HEK293T (cell line): Measurements from ENCODE around the gene EXOSC9.

Experiments used
- CTCF ChIA-PET: fragments of 350-600 bp; formaldehyde crosslinking; extraction: SDS; loops from one replicate; lab custom pipeline; 2021; ENCODE audit warnings: antibody characterized with exemption, inconsistent platforms; lab: Yijun Ruan, JAX
- POLR2A ChIA-PET: fragments of 350-600 bp; formaldehyde crosslinking; extraction: SDS; loops from one replicate; lab custom pipeline; 2020; ENCODE audit warnings: antibody characterized with exemption, inconsistent platforms; lab: Yijun Ruan, JAX
- DNase-seq: peaks from one replicate; pipeline ENCODE4 v3.0.0; 2012; ENCODE audit warnings: mixed read lengths; ENCODE audit errors: extremely low spot score
- ARNT ChIP-seq: fragments of 450-650 bp; IDR thresholded peaks from 2 replicates; pipeline ENCODE4 v1.6.1; 2017; ENCODE audit warnings: mild to moderate bottlenecking
- BHLHE40 ChIP-seq: fragments of 450-650 bp; IDR thresholded peaks from 2 replicates; pipeline ENCODE4 v1.6.1; 2016; ENCODE audit warnings: mild to moderate bottlenecking, moderate library complexity, borderline replicate concordance
- CTBP1 ChIP-seq: fragments of 450-650 bp; IDR thresholded peaks from 2 replicates; pipeline ENCODE4 v1.6.1; 2016; ENCODE audit warnings: borderline replicate concordance
- ELF4 ChIP-seq: fragments of 450-650 bp; IDR thresholded peaks from 2 replicates; pipeline ENCODE4 v1.6.1; 2017; ENCODE audit warnings: antibody characterized with exemption
- FOXA1 ChIP-seq: fragments of 450-650 bp; IDR thresholded peaks from 2 replicates; pipeline ENCODE4 v1.6.1; 2016; ENCODE audit warnings: mild to moderate bottlenecking
- FOXK2 ChIP-seq: fragments of 450-650 bp; IDR thresholded peaks from 2 replicates; pipeline ENCODE4 v1.6.1; 2016; ENCODE audit warnings: mild to moderate bottlenecking
- FOXM1 ChIP-seq: fragments of 450-650 bp; IDR thresholded peaks from 2 replicates; pipeline ENCODE4 v1.6.1; 2017; ENCODE audit warnings: mild to moderate bottlenecking, borderline replicate concordance
- HDGF ChIP-seq: fragments of 450-650 bp; IDR thresholded peaks from 2 replicates; pipeline ENCODE4 v1.6.1; 2017; ENCODE audit warnings: antibody characterized with exemption, borderline replicate concordance
- L3MBTL2 ChIP-seq: fragments of 450-650 bp; conservative IDR thresholded peaks from 2 replicates; pipeline ENCODE4 v1.6.1; 2016; ENCODE audit warnings: mild to moderate bottlenecking
- LEF1 ChIP-seq: fragments of 450-650 bp; IDR thresholded peaks from 2 replicates; pipeline ENCODE4 v1.6.1; 2017; ENCODE audit warnings: mild to moderate bottlenecking, borderline replicate concordance
- NFRKB ChIP-seq: fragments of 450-650 bp; IDR thresholded peaks from 2 replicates; pipeline ENCODE4 v1.6.1; 2016; ENCODE audit warnings: mild to moderate bottlenecking, moderate library complexity
- SP1 ChIP-seq: fragments of 450-650 bp; IDR thresholded peaks from 2 replicates; pipeline ENCODE4 v1.6.1; 2017
- SUZ12 ChIP-seq: fragments of 450-650 bp; IDR thresholded peaks from 2 replicates; pipeline ENCODE4 v1.6.1; 2016; ENCODE audit warnings: mild to moderate bottlenecking
- TARDBP ChIP-seq: fragments of 450-650 bp; IDR thresholded peaks from 2 replicates; pipeline ENCODE4 v1.6.1; 2016
- ZNF384 ChIP-seq: fragments of 450-650 bp; IDR thresholded peaks from 2 replicates; pipeline ENCODE4 v1.6.1; 2016
- TF ChIP-seq, protein P1 (sequence below): fragments of 450-650 bp; IDR thresholded peaks from 2 replicates; pipeline ENCODE4 v1.6.1; 2016

The EXOSC9 gene

DNA sequence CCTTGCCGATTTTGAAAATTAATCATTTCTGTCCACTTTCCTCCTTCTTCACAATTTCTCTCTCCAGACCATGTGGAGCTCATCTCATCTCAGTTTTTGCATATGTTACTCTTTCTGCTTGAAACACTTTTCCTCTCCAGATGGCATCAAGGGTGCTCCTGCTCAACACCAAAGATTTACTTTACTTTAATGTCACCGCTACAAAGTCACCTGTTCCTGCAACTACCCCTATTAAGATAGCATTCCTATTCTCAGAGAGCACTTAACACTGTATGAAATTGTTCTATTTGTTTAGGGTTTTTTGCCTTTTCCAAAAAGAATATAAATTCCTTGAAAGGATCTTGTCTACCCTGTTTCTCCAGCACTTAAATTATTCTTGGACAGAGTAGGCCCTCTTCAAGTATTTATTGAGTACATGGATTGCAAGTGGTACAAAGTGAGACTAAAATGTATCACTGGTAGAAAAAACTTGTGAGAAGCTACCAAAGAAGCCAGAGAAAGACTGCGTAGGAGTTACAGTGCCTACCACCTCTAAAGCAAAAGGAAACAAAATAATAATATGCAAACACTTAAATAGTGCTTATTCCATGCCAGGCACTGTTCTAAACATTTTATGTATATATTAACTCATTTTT, 1.1 kb upstream of the EXOSC9 start:
- no peak for DNase-seq
- no peak for TF ChIP-seq L3MBTL2
- TF ChIP-seq ZNF384, result no peak
- ChIA-PET POLR2A (interaction anchor here (1.0 to 1.5 kb wide), 3 partner anchors 10 to 70 kb away, joined by 3 to 8 read pairs (median 3); partner anchors contain the start of gene BBS7), CTCF (no interaction called here)

DNA sequence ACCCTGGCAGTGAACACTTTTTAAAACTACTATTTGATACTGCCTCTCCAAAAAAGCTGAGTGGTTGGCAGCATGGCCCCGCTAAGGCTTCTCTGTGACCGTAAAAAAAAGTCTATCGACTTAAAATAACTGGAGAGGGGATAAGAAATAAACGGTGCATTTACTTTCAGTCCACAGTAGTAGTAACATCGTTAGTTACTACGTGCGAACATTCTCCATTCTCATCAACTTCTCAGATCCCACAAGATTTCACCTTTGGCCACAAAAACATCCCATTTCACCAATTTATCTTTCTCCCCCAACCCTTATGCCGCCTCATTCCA, 524 bp upstream of the EXOSC9 start:
- CTCF ChIA-PET, result no interaction called here
- POLR2A ChIA-PET, result interaction anchor here (1.0 to 1.8 kb wide), 10 partner anchors 8 to 104 kb away, joined by 3 to 8 read pairs (median 5); partner anchors contain the start of genes BBS7, CCNA2 and SMIM43
- no peak for TF ChIP-seq LEF1
- TF ChIP-seq SUZ12, result no peak
- no peak for TF ChIP-seq ZNF384
- no peak for TF ChIP-seq BHLHE40
- no peak for TF ChIP-seq FOXA1
- TF ChIP-seq, protein P1, sequence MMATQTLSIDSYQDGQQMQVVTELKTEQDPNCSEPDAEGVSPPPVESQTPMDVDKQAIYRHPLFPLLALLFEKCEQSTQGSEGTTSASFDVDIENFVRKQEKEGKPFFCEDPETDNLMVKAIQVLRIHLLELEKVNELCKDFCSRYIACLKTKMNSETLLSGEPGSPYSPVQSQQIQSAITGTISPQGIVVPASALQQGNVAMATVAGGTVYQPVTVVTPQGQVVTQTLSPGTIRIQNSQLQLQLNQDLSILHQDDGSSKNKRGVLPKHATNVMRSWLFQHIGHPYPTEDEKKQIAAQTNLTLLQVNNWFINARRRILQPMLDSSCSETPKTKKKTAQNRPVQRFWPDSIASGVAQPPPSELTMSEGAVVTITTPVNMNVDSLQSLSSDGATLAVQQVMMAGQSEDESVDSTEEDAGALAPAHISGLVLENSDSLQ, result no peak
- no peak for TF ChIP-seq NFRKB
- TF ChIP-seq FOXK2, result no peak
- no peak for TF ChIP-seq L3MBTL2
- no peak for TF ChIP-seq ARNT
- no peak for TF ChIP-seq TARDBP
- no peak for TF ChIP-seq CTBP1
- no peak for TF ChIP-seq ELF4
- no peak for TF ChIP-seq HDGF
- no peak for TF ChIP-seq SP1
- DNase-seq, result no peak

DNA sequence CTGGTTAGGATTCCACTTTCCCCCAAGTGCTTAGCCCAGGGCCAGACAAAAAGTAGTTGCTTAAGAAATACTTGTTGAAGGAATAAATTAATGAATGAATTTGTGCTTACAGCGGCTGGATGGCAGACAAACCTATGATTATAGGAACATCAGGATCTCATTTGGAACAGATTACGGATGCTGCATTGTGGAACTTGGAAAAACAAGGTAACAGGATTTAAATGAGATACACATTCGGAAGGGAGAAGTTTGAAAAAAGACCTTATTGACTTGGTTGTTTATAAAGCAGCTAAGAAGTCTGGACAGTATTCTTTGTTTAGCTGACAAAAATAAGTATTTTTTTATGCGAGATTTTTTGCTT, 572 bp downstream of the EXOSC9 start:
- no peak for DNase-seq
- TF ChIP-seq FOXK2, result no peak
- TF ChIP-seq, protein P1, result no peak
- TF ChIP-seq LEF1, result no peak
- no peak for TF ChIP-seq TARDBP
- no peak for TF ChIP-seq NFRKB
- TF ChIP-seq L3MBTL2, result no peak
- no peak for TF ChIP-seq ZNF384
- no peak for TF ChIP-seq SP1
- TF ChIP-seq SUZ12, result no peak
- TF ChIP-seq FOXM1, result no peak
- no peak for TF ChIP-seq ARNT
- no peak for TF ChIP-seq CTBP1
- no peak for TF ChIP-seq HDGF
- TF ChIP-seq FOXA1, result no peak
- no peak for TF ChIP-seq BHLHE40
- no peak for TF ChIP-seq ELF4
- POLR2A ChIA-PET, result interaction anchor here (0.8 to 1.8 kb wide), 11 partner anchors 10 to 113 kb away, joined by 3 to 8 read pairs (median 5); partner anchors contain the start of genes BBS7, CCNA2 and SMIM43
- CTCF ChIA-PET, result no interaction called here

DNA sequence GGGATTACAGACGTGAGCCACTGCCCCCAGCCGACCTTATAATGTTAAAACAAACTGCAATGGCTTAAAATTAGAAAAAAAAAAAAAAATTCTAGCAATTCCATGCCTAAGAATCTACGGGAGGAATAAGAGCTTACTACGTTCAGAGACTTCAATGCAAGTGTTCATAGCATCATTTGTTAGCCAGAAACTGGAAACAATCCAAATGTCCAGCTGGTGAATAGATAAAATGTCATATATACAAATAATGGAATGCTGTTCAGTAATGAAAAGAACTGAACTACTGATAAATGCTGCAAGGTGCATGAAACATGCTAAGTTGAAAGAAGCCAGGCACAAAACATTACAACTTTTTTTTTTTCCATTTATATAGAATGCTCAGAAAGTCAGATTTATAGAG, 5.3 kb downstream of the EXOSC9 start:
- no peak for DNase-seq
- no peak for TF ChIP-seq ELF4
- no peak for TF ChIP-seq LEF1
- TF ChIP-seq, protein P1, result no peak
- no peak for TF ChIP-seq ARNT
- no peak for TF ChIP-seq TARDBP
- TF ChIP-seq ZNF384, result no peak
- TF ChIP-seq BHLHE40, result no peak
- TF ChIP-seq FOXM1, result no peak
- CTCF ChIA-PET, result no interaction called here
- POLR2A ChIA-PET, result no interaction called here

DNA sequence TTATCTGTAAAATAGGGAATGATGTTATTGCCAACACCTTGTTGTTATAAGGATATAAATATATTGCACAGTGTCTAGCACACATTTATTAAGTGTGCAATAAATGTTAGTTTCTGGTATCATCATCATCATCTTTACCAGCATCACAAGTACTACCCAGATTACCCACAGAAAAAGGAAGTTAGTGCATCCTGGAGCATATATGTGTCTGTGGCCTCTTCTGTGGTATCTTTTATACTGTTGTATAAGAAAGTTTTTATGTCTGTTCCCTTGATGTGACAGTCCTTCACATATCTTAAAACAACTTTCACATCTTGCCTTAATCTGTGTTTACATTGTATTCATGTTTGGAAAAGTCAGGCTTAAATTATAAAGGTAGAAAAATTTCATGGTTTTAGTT, 10.0 kb downstream of the EXOSC9 start:
- CTCF ChIA-PET, result interaction anchor here (0.7 kb wide), 1 partner anchor 889 kb away, joined by 3 read pairs; no protein-coding TSS in a partner anchor

More for the DNA sequence above, 10.0 kb downstream of the EXOSC9 start:
- no peak for DNase-seq
- TF ChIP-seq FOXK2 (no peak), TARDBP (no peak), ZNF384 (no peak), SP1 (no peak), FOXM1 (no peak), CTBP1 (no peak), ARNT (no peak), BHLHE40 (no peak), ELF4 (no peak), L3MBTL2 (no peak), HDGF (no peak), SUZ12 (no peak), FOXA1 (no peak), NFRKB (no peak), LEF1 (no peak)
- TF ChIP-seq, protein P1, result no peak
- POLR2A ChIA-PET, result no interaction called here
